HG03378 (cell line): ENCODE measurements around the gene CCDC13.

Experiments used
- ATAC-seq: cut with Tn5 transposase; IDR thresholded peaks from one replicate; pipeline ENCODE4 v1.9.1; 2021; ENCODE audit warnings: mild to moderate bottlenecking, moderate library complexity; ENCODE audit not compliant: unreplicated experiment

The CCDC13 gene

GRCh38 chr3:42755681-42756578 lies 17.1 kb downstream of the CCDC13 start:
- ATAC-seq = no peak

GRCh38 chr3:42753757-42754156 lies 19.3 kb downstream of the CCDC13 start:
- ATAC-seq = no peak

- ATAC-seq = no peak
These were observed 20.1 kb downstream of the CCDC13 start for GRCh38 chr3:42752961-42753360.

- ATAC-seq = no peak
These were observed 20.6 kb downstream of the CCDC13 start for GRCh38 chr3:42752441-42752840.

GRCh38 chr3:42751609-42752008 lies 21.4 kb downstream of the CCDC13 start:
- no peak for ATAC-seq

- ATAC-seq = no peak
These were observed 22.2 kb downstream of the CCDC13 start for GRCh38 chr3:42750834-42751233.

- ATAC-seq = no peak
These were observed 23.3 kb downstream of the CCDC13 start for GRCh38 chr3:42749753-42750231.

- no peak for ATAC-seq
These were observed 23.9 kb downstream of the CCDC13 start for GRCh38 chr3:42749025-42749752.

- no peak for ATAC-seq
These were observed 25.5 kb downstream of the CCDC13 start for GRCh38 chr3:42747581-42747980.

- ATAC-seq = no peak
These were observed 26.3 kb downstream of the CCDC13 start for GRCh38 chr3:42746455-42747450.

- no peak for ATAC-seq
These were observed 27.1 kb downstream of the CCDC13 start for GRCh38 chr3:42745776-42746454.

- no peak for ATAC-seq
These were observed 27.7 kb downstream of the CCDC13 start for GRCh38 chr3:42745291-42745745.

- ATAC-seq = no peak
These were observed 29.7 kb downstream of the CCDC13 start for GRCh38 chr3:42743204-42743995.

GRCh38 chr3:42742688-42743087 lies 30.4 kb downstream of the CCDC13 start:
- no peak for ATAC-seq

GRCh38 chr3:42742259-42742658 lies 30.8 kb downstream of the CCDC13 start:
- no peak for ATAC-seq

- no peak for ATAC-seq
These were observed 31.3 kb downstream of the CCDC13 start for GRCh38 chr3:42741796-42742195.

GRCh38 chr3:42739401-42740158 lies 33.5 kb downstream of the CCDC13 start:
- no peak for ATAC-seq

- no peak for ATAC-seq
These were observed 36.5 kb downstream of the CCDC13 start for GRCh38 chr3:42736531-42736930.

GRCh38 chr3:42736081-42736480 lies 37.0 kb downstream of the CCDC13 start:
- no peak for ATAC-seq
